ENCODE data around the gene RAPGEF5.

GRCh38 chr7:22138886-22139285, 218.1 kb downstream of the RAPGEF5 start:
- TF ChIP-seq POLR2A (IDR thresholded peaks at IDR 0.05; ENCODE audit: low read depth, low read length), result no peak
- no peak for TF ChIP-seq POLR2AphosphoS5 (IDR thresholded peaks at IDR 0.05; ENCODE audit: insufficient read depth, low read depth, low read length)
- TF ChIP-seq, protein P1, sequence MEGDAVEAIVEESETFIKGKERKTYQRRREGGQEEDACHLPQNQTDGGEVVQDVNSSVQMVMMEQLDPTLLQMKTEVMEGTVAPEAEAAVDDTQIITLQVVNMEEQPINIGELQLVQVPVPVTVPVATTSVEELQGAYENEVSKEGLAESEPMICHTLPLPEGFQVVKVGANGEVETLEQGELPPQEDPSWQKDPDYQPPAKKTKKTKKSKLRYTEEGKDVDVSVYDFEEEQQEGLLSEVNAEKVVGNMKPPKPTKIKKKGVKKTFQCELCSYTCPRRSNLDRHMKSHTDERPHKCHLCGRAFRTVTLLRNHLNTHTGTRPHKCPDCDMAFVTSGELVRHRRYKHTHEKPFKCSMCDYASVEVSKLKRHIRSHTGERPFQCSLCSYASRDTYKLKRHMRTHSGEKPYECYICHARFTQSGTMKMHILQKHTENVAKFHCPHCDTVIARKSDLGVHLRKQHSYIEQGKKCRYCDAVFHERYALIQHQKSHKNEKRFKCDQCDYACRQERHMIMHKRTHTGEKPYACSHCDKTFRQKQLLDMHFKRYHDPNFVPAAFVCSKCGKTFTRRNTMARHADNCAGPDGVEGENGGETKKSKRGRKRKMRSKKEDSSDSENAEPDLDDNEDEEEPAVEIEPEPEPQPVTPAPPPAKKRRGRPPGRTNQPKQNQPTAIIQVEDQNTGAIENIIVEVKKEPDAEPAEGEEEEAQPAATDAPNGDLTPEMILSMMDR (IDR thresholded peaks at IDR 0.05; ENCODE audit: extremely low read depth in 1 of 2, insufficient read depth in 1 of 2, low read depth in 1 of 2, low read length in 2 of 2), result no peak

Measured in endothelial cell of umbilical vein (primary cell).